Endodermal cell (in vitro differentiated cells): ENCODE data around the gene BAIAP3. TPM values are rescaled to one million over a fixed set of nuclear protein-coding genes. Genes with fewer than 3 reads are reported as not detected.

Experiments
- DNase-seq: peaks from one replicate; pipeline ENCODE4 v3.0.0-alpha.2; 2017
- H3K27ac ChIP-seq: 2 replicates; pipeline ENCODE4 v1.5.1; 2013; ENCODE audit warnings: mild to moderate bottlenecking, low read depth, low read length, moderate library complexity
- H3K27me3 ChIP-seq: 2 replicates; pipeline ENCODE4 v1.6.1; 2013; ENCODE audit warnings: mild to moderate bottlenecking, low read length, moderate library complexity; ENCODE audit not compliant: insufficient read depth, control insufficient read depth, poor library complexity, severe bottlenecking
- H3K36me3 ChIP-seq: 2 replicates; pipeline ENCODE4 v1.7.0; 2013; ENCODE audit warnings: mild to moderate bottlenecking, low read length, moderate library complexity; ENCODE audit not compliant: control insufficient read depth, insufficient read depth
- H3K4me1 ChIP-seq: one replicate; pipeline ENCODE4 v1.7.0; 2013; ENCODE audit warnings: low read length; ENCODE audit not compliant: control insufficient read depth, insufficient read depth
- H3K4me3 ChIP-seq: 2 replicates; pipeline ENCODE4 v1.5.1; 2013; ENCODE audit warnings: mild to moderate bottlenecking, low read length, moderate library complexity
- H3K9ac ChIP-seq: 2 replicates; pipeline ENCODE4 v1.6.1; 2013; ENCODE audit warnings: mild to moderate bottlenecking, low read length, moderate library complexity; ENCODE audit not compliant: poor library complexity, severe bottlenecking; ENCODE audit errors: extremely low read depth
- H3K9me3 ChIP-seq: 2 replicates; pipeline ENCODE4 v1.6.1; 2013; ENCODE audit warnings: mild to moderate bottlenecking, low read length, moderate library complexity; ENCODE audit not compliant: control insufficient read depth
- H3K27ac Mint-ChIP-seq: 2 replicates; pipeline ENCODE4 v1.8.0; 2020; ENCODE audit warnings: mixed read lengths
- H3K27me3 Mint-ChIP-seq: 2 replicates; pipeline ENCODE4 v1.8.0; 2021; ENCODE audit warnings: mild to moderate bottlenecking, mixed read lengths; ENCODE audit not compliant: insufficient read depth
- H3K36me3 Mint-ChIP-seq: 2 replicates; pipeline ENCODE4 v1.8.0; 2020; ENCODE audit warnings: low read depth, mixed read lengths
- H3K4me1 Mint-ChIP-seq: 2 replicates; pipeline ENCODE4 v1.8.0; 2020; ENCODE audit warnings: mixed read lengths
- H3K4me3 Mint-ChIP-seq: 2 replicates; pipeline ENCODE4 v1.8.0; 2020; ENCODE audit warnings: mild to moderate bottlenecking, moderate library complexity, mixed read lengths
- H3K9me3 Mint-ChIP-seq: 2 replicates; pipeline ENCODE4 v1.8.0; 2020; ENCODE audit warnings: mild to moderate bottlenecking, mixed read lengths
- CTCF ChIP-seq: fragments of 200-600 bp; sonication (generic); conservative IDR thresholded peaks from 2 replicates; pipeline ENCODE4 v1.5.0; 2021; ENCODE audit warnings: antibody characterized with exemption, mild to moderate bottlenecking
- WGBS, 2 experiments: methylation state at CpG; one replicate each; pipeline versions ENCODE4 v1.1.5 to v1.1.7; 2013; ENCODE audit warnings: missing lambda C conversion rate in 2 of 2, mixed read lengths in 1 of 2; ENCODE audit not compliant: insufficient coverage in 1 of 2, insufficient read length in 1 of 2; 5-methylcytosine and 5-hydroxymethylcytosine counted together
- total RNA-seq, 2 donors: library from RNA; stranded (reverse); fragmentation: NEBNext Ultra II Directional in 1 of 2; extraction: Animal tissue kit (Norgen Biotek cat#: 25700) in 1 of 2; gene quantifications; 2 replicates in 1 of 2; 3 replicates in 1 of 2; pipeline ENCODE4 v1.2.1, GENCODE V29; 2021

The BAIAP3 gene
- total RNA-seq, 2 donors from 2014 or later, result 25.0 to 43.5 TPM

GRCh38 chr16:1379304-1380076 lies 46.0 kb downstream of the BAIAP3 start:
- H3K27me3 Mint-ChIP-seq, result no peaks in the 10 kb centered on the region
- no peaks in the 10 kb centered on the region for H3K36me3 ChIP-seq
- H3K36me3 Mint-ChIP-seq, result peaks cover 29% of the 10 kb centered on the region
- peak overlapping the region; percentile 80 for H3K27ac Mint-ChIP-seq
- no peaks in the 10 kb centered on the region for H3K9me3 Mint-ChIP-seq
- TF ChIP-seq CTCF, result peak; percentile 42
- peak overlapping the region; percentile 68 for H3K27ac ChIP-seq
- peak overlapping the region; percentile 77 for H3K9ac ChIP-seq
- no peaks in the 10 kb centered on the region for H3K9me3 ChIP-seq
- peak overlapping the region; percentile 77 for H3K4me3 Mint-ChIP-seq
- peaks cover 12% of the 10 kb centered on the region for H3K4me1 ChIP-seq
- peak; percentile 91 for DNase-seq
- peaks cover 16% of the 10 kb centered on the region for H3K4me1 Mint-ChIP-seq
- WGBS, 2 experiments, result 0% methylated on average over 4 to 89 of the region's 95 CpGs
- peak overlapping the region; percentile 84 for H3K4me3 ChIP-seq
- no peaks in the 10 kb centered on the region for H3K27me3 ChIP-seq

- peak; percentile 60 for DNase-seq
- no peaks in the 10 kb centered on the region for H3K36me3 ChIP-seq
- 76 to 86% methylated on average over 6 to 10 of the region's 10 CpGs for WGBS, 2 experiments
- Mint-ChIP-seq H3K4me1 (peaks cover 16% of the 10 kb centered on the region), H3K27me3 (no peaks in the 10 kb centered on the region), H3K27ac (peak overlapping the region; percentile 80), H3K4me3 (peak overlapping the region; percentile 77), H3K36me3 (peaks cover 33% of the 10 kb centered on the region), H3K9me3 (no peaks in the 10 kb centered on the region)
- no peak for TF ChIP-seq CTCF
- no peak overlapping the region for H3K9ac ChIP-seq
- H3K27me3 ChIP-seq, result no peaks in the 10 kb centered on the region
- peaks cover 12% of the 10 kb centered on the region for H3K4me1 ChIP-seq
- no peak overlapping the region for H3K27ac ChIP-seq
- peak overlapping the region; percentile 68 for H3K4me3 ChIP-seq
- no peaks in the 10 kb centered on the region for H3K9me3 ChIP-seq
These were observed 46.8 kb downstream of the BAIAP3 start for GRCh38 chr16:1380195-1380594.

GRCh38 chr16:1381612-1382406 lies 48.4 kb downstream of the BAIAP3 start:
- Histone ChIP-seq H3K4me3 (no peak overlapping the region), H3K4me1 (peaks cover 12% of the 10 kb centered on the region), H3K36me3 (no peaks in the 10 kb centered on the region), H3K27me3 (no peaks in the 10 kb centered on the region), H3K9ac (no peak overlapping the region), H3K27ac (no peak overlapping the region), H3K9me3 (no peaks in the 10 kb centered on the region)
- no peak for DNase-seq
- H3K4me1 Mint-ChIP-seq, result peaks cover 16% of the 10 kb centered on the region
- H3K27me3 Mint-ChIP-seq, result no peaks in the 10 kb centered on the region
- H3K4me3 Mint-ChIP-seq, result no peak overlapping the region
- 91 to 93% methylated on average over 8 to 9 of the region's 9 CpGs for WGBS, 2 experiments
- H3K36me3 Mint-ChIP-seq, result peaks cover 28% of the 10 kb centered on the region
- TF ChIP-seq CTCF, result no peak
- H3K27ac Mint-ChIP-seq, result no peak overlapping the region
- no peaks in the 10 kb centered on the region for H3K9me3 Mint-ChIP-seq
